MG63 (cell line): ENCODE results near the gene TCAIM. TPM values are rescaled to one million over a fixed set of nuclear protein-coding genes. Genes with fewer than 3 reads are reported as not detected.
"Not testable (repeated sequence)": the region's sequence is repeated elsewhere in the genome, so short reads cannot be mapped to it uniquely, and the experiment has no call there.

Experiments
- DNase-seq: peaks from one replicate; pipeline ENCODE4 v3.0.0-alpha.2; 2020
- H3K27me3 ChIP-seq: fragments of 250-450 bp; sonication (Bioruptor Pico); 2 replicates; pipeline ENCODE4 v1.5.1; 2020; ENCODE audit warnings: mild to moderate bottlenecking, moderate library complexity
- H3K36me3 ChIP-seq: fragments of 250-450 bp; sonication (Bioruptor Pico); 2 replicates; pipeline ENCODE4 v1.5.1; 2020; ENCODE audit warnings: mild to moderate bottlenecking, moderate library complexity
- H3K4me3 ChIP-seq: fragments of 250-450 bp; sonication (Bioruptor Pico); 2 replicates; pipeline ENCODE4 v1.5.1; 2020; ENCODE audit warnings: mild to moderate bottlenecking, moderate library complexity
- H3K9me3 ChIP-seq: fragments of 250-450 bp; sonication (Bioruptor Pico); 2 replicates; pipeline ENCODE4 v1.5.1; 2020; ENCODE audit warnings: mild to moderate bottlenecking, moderate library complexity
- total RNA-seq: library from RNA; depleted of rRNA; stranded (reverse); fragments of >200 nt; shearing (Covaris generic); gene quantifications from 2 replicates; pipeline ENCODE4 v1.2.3, GENCODE V29; 2014; ENCODE audit warnings: low replicate concordance

Gene TCAIM
- total RNA-seq, 1 experiment from 2014 or later, result 15.2 TPM

DNA sequence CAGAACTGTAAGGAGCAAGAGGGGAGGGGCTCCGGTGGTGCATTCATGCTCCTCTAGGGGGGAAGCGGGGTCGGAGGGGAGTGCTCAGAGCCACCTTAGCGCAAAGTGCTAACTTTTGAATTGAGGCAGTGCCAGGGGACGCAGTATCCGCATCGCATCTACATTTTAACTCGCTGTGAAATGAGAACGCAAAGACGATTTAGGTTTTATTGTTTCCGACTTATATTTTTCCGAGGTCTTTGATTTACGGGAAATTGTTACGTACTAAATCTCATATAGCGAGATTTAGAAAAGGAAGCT is 212 bp downstream of the TCAIM start:
- H3K27me3 ChIP-seq, result no peaks in the 10 kb centered on the region
- peak overlapping the region; percentile 85 for H3K4me3 ChIP-seq
- H3K9me3 ChIP-seq, result no peaks in the 10 kb centered on the region
- peaks cover 2% of the 10 kb centered on the region; the same call in 1 of the 2 replicates for H3K36me3 ChIP-seq
- DNase-seq, result no peak

DNA sequence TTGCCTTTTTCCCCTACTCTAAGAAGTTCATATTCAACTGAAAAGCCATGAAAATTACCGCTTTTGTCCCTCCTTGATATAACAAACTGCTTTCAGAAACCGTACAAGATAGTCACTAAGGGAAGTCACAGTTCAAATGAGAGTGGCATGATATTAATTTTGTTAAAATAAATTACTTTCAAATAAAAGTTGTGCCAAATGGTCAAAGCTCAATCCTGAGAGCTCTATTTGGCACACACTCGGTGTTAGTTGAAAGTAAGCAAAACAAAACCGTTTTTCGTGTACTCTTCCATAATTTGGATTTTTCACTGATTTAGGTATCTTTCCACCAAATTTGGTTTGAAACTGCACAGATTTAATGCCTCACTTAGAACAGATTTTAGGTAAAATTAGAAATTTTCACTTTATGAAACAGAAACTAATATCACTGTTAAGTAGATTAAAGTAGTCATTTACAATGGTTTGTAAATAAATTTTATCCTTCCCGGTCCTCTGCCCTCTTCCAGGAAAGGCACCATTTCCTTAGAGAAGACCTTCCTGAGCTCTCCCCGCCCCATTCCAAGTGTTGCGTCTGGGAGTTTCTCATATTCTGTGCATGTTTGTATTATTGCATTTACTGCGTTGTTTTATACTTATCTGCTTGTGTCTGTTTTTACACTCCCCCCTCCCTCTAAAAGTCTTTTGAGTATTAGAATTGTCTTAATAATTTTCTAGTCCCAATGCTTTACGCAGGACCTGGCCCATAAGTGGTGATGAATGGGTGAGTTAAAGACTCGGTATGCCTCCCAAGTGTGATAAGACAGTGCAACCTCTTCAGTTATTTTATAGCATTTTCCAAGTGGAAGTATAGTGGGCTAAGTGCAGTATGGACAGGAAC is 853 bp downstream of the TCAIM start:
- DNase-seq, result no peak
- Histone ChIP-seq H3K9me3 (no peaks in the 10 kb centered on the region), H3K36me3 (peaks cover 2% of the 10 kb centered on the region; the same call in 1 of the 2 replicates), H3K4me3 (peak overlapping the region; percentile 85), H3K27me3 (no peaks in the 10 kb centered on the region)

DNA sequence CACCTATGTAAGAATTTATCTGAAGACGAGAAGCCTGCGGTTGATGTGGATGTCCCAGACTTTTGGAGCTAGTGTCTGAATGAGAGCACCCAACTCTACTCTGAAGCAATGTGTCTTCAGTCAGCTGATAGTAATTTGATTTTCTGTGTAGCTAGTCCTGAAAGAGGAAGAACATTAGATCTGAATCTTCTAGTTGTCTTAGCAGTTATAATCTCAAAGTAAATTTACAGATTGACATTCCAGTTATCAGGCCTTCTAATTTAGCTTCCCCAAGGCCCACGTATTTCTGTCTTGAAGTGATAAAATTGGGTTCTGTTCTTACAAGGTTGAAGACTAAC is 1.5 kb downstream of the TCAIM start:
- Histone ChIP-seq H3K27me3 (no peaks in the 10 kb centered on the region), H3K9me3 (no peaks in the 10 kb centered on the region), H3K4me3 (no peak overlapping the region), H3K36me3 (peaks cover 2% of the 10 kb centered on the region; the same call in 1 of the 2 replicates)
- DNase-seq, result no peak

DNA sequence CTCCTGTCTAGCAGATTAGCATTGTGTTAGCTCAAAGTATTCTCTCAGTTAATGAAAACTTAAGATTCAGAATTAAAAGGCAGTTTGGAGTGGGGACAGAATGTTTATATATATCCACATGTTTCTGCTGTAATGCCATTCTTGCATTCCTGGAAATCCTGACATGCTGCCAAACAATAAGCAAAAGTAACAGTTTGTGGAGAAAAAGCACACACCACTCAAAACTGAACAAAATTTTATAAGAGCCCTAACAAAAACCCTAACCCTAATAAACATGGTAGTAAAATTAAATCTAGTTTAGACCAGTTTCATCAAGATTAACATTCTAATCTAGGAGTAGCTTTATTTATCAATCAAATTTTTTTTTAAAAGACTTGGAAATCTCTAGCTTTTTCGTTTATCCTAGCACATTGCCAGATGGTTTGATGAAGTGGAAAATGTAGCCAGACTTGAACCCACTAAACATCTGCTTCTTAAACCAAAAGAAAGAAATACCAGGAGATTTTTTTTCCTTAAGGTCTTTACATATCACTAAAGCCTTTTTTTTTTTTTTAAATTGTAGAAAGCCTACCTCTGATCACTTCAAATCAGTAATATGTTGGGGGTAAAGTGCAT is 3.7 kb downstream of the TCAIM start:
- H3K9me3 ChIP-seq, result no peaks in the 10 kb centered on the region
- H3K27me3 ChIP-seq, result no peaks in the 10 kb centered on the region
- H3K4me3 ChIP-seq, result no peak overlapping the region
- DNase-seq, result no peak
- H3K36me3 ChIP-seq, result peaks cover 2% of the 10 kb centered on the region; the same call in 1 of the 2 replicates

DNA sequence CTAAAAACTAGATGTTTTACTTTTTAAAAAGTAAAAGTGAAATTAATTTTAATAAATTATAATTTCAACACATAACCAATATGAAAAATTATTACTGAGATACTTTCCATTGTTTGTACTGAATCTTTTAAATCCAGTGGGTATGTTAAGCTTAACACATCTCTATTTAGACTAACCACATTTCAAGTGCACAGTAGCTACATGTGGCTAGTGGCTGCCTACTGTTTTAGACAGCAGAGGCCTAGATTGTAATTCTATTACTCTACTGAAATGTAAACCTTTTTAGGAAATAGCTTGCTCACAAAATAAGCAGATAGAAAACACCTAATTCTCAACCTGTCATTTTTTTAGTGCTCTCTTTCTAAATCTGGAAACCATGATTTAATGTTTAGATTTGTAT is 4.9 kb downstream of the TCAIM start:
- Histone ChIP-seq H3K9me3 (no peaks in the 10 kb centered on the region), H3K36me3 (peaks cover 2% of the 10 kb centered on the region; the same call in 1 of the 2 replicates), H3K27me3 (no peaks in the 10 kb centered on the region), H3K4me3 (no peak overlapping the region)
- DNase-seq, result no peak

DNA sequence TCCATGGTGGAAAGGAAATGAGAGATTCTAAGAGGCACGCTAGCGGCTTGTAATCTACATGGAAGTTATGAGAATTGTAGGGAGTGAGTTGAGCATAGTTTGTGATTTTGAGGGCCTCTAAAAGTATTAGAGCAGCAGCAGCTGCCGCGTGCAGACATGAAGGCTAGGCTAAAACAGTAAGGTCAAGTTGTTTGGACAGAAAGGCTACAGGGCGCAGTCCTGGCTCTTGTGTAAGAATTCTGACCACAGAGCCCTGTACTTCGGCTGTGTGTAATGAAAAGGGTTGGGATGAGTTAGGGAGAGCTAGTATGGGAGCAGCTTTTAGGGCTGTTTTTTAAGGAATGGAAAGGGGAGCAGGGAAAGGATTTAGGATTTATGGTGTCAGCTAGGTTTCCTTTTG is 8.0 kb downstream of the TCAIM start:
- DNase-seq, H3K9me3 ChIP-seq, H3K4me3 ChIP-seq, H3K27me3 ChIP-seq, H3K36me3 ChIP-seq: not testable (repeated sequence)

DNA sequence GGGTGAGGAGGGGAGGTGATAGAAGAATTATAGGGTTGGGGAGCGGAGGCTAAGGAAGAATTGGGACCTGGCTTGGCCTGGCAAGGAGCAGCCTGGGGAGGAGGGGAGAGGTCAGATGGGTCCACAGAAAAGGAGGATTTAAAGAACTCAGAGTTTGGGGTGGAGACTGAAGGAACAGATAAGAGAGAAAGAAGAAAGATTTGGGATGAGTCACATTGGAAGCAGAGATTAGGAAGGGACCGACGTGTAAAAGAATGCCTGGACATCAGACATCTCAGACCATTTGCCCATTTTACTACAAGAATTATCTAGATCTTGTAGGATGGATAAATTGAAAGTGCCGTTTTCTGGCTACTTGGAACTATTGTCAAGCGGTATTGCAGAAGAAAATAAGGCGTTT is 10.4 kb downstream of the TCAIM start:
- Histone ChIP-seq H3K27me3 (no peaks in the 10 kb centered on the region), H3K9me3 (no peaks in the 10 kb centered on the region), H3K36me3 (no peaks in the 10 kb centered on the region), H3K4me3 (no peak overlapping the region)
- DNase-seq, result no peak

DNA sequence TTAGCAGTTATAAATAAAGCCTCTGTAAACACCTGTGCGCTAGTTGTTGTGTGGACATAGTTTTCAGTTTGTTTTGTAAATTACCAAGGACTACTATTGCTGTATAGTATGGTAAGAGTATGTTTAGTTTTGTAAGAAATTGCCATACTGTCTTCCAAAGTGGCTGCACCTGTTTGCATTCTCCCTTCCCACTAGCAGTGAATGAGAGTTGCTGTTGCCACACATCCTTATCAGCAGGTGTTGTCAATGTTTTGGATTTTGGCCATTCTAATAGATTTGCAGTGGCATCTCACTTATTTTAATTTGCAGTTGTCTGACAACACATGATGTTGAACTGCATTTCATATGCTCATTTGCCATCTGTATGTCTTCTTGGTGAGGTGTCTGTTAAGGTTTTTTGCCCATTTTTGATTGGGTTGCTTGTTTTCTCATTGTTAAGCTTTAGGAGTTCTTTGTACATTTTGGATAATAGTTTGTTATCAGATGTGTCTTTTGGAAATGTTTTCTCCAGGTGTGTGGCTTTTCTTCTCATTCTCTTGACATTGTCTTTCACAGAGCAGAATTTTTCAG is 14.9 kb downstream of the TCAIM start:
- H3K27me3 ChIP-seq, result no peaks in the 10 kb centered on the region
- no peak overlapping the region for H3K4me3 ChIP-seq
- no peak for DNase-seq
- no peaks in the 10 kb centered on the region for H3K9me3 ChIP-seq
- no peaks in the 10 kb centered on the region for H3K36me3 ChIP-seq

DNA sequence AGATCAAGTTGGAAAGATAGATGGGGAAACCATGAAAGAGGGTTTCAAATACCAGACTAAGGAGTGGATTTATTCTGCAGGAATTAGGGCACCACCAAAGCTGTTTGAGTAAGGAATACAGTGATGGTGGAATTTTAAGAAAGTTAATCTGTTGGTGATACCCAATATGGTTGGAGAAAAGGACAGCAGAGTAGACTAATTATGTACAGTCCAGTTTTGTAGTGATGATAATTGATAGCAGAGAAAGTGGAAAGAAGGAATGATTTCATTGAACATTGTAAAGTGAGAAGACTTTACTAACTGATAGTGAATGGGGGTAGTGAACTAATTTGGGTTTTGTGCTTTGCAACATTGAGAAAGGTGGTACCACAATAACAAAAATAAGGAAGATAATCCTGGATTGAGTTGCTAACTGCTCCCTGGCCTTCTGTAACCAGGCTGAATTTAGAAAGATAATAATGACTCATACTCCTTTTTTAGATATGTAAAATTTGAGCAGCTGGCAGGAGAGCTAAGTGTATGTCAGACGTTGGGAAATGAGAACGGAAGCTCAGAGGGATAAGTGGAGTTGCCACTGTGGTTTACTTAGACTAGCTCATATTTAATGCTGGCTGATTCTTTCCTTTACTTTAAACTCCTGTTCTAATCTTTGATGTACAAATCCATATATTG is 16.9 kb downstream of the TCAIM start:
- DNase-seq, result peak; percentile 28

DNA sequence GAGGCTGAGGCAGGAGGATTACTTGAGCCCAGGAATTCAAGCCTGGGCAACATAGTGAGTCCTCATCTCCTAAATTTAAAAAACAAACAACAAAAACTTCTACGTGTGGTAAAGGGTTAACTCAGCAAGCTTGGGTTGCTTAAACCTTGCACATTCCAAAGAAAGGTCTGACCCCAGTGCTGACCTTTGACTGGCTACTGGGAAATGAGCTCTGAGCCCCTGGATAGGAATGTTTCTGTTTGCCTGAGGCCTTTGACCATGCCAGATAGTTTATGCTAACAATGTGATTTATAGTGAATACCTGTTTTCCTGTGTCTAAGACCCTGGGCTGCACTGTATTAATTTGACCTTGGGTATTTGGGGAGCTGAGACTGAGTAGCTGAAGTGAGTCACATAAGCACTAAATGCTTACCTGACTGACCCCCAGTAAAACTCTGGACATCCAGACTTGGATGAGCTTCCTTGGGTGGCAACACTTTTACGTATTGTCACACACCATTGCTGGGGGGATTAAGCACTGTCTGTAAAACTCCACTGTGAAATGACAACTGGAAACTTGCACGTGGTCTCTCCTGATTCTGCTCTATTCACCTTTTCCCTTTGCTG is 20.7 kb downstream of the TCAIM start:
- DNase-seq, result no peak
- no peaks in the 10 kb centered on the region for H3K36me3 ChIP-seq
- H3K4me3 ChIP-seq, result no peak overlapping the region
- H3K27me3 ChIP-seq, result no peaks in the 10 kb centered on the region
- H3K9me3 ChIP-seq, result no peaks in the 10 kb centered on the region

More for the DNA sequence above, 16.9 kb downstream of the TCAIM start:
- Histone ChIP-seq H3K36me3 (no peaks in the 10 kb centered on the region), H3K9me3 (no peaks in the 10 kb centered on the region), H3K4me3 (no peak overlapping the region), H3K27me3 (no peaks in the 10 kb centered on the region)

DNA sequence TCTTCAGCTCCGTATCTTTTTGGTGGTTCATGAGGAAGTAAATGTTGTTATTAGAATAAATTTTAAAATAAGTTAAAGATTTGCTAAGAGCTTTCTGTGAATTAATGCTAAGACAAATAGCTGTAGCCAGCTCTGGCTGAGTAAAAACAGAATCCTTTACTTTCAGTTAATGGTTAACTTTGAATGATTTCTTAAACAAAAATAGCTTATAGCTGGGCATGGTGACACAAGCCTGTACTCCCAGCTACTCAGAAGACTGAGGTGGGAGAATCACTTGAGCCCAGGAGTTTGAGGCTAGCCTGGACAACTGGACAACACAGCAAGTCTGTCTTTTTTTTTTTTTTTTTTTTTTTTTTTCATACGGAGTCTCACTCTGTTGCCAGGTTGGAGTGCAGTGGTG is 25.0 kb downstream of the TCAIM start:
- H3K9me3 ChIP-seq, result no peaks in the 10 kb centered on the region
- H3K36me3 ChIP-seq, result no peaks in the 10 kb centered on the region
- no peaks in the 10 kb centered on the region for H3K27me3 ChIP-seq
- H3K4me3 ChIP-seq, result no peak overlapping the region
- DNase-seq, result no peak

DNA sequence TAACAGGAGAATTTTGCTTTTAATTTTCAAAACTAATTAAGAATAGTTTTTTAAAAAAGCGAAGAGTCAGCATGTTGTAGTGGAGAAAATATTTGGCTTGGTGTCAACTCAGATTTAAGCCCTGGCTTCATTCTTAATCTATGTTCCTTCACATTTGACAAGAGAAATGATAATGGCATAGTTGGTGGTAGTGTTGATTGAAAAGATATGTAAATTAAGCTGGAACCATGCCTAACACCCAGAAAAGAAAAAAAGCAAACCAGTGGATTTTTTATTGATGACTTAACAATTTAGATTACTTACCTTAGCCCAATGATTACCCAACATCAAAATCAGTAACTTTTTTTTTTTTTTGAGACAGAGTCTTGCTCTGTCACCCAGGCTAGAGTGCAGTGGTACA is 27.4 kb downstream of the TCAIM start:
- Histone ChIP-seq H3K27me3 (no peaks in the 10 kb centered on the region), H3K4me3 (no peak overlapping the region), H3K9me3 (no peaks in the 10 kb centered on the region), H3K36me3 (no peaks in the 10 kb centered on the region)
- no peak for DNase-seq

DNA sequence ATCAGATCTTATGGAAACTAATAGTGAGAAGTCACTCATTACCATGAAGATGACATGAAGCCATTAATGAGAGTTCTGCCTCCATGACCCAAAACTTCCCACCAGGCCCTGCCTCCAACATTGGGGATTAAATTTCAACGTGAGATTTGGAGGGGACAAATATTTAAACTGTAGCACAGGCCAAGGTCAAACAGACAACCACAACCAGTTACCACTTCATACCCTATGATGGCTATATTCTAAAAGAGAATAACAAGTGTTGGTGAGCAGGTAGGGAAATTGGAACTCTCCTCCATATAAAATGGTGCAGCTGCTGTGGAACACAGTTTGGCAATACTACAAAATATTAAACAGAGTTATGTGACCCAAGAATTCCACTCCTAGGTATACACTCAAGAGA is 36.9 kb downstream of the TCAIM start:
- DNase-seq, result no peak
- H3K9me3 ChIP-seq, result no peaks in the 10 kb centered on the region
- no peaks in the 10 kb centered on the region; the same call in 1 of the 2 replicates for H3K36me3 ChIP-seq
- no peaks in the 10 kb centered on the region for H3K27me3 ChIP-seq
- no peak overlapping the region for H3K4me3 ChIP-seq

DNA sequence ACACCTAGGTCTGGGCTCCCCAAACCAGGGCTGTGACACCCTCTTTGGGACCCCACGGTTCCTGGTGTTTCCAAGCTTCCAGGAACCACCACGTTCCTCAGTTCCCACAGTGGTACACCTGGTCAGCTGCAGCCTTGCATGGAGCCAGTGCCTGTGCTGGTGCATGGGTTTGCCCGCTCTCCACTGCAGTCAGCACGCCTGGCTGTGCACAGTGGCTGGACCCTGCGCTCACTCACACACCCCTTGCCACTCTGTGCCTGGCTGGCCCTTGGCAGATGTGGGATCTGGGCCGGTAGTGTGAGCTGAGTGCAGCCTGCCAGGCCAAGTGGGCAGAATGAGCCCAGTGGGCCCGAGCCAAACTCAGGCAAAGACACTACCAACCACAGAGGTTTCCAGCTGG is 48.8 kb downstream of the TCAIM start:
- no peaks in the 10 kb centered on the region for H3K36me3 ChIP-seq
- H3K4me3 ChIP-seq, result no peak overlapping the region
- H3K9me3 ChIP-seq, result no peaks in the 10 kb centered on the region
- no peak for DNase-seq
- no peaks in the 10 kb centered on the region for H3K27me3 ChIP-seq

DNA sequence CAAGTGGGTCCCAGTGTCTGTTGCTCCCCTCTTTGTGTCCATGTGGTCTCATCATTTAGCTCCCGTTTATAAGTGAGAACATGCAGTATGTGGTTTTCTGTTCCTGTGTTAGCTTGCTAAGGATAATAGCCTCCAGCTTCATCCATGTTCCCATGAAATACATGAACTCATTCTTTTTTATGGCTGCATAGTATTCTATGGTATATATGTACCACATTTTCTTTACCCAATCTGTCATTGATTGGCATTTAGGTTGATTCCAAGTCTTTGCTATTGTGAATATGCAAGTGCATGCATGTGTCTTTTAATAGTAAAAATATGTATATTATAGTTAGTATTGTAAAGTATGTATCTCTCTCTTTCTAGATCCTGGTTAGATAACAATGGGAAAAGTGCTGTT is 53.9 kb downstream of the TCAIM start:
- Histone ChIP-seq H3K27me3 (no peaks in the 10 kb centered on the region), H3K9me3 (no peaks in the 10 kb centered on the region), H3K4me3 (no peak overlapping the region), H3K36me3 (no peaks in the 10 kb centered on the region)
- no peak for DNase-seq

DNA sequence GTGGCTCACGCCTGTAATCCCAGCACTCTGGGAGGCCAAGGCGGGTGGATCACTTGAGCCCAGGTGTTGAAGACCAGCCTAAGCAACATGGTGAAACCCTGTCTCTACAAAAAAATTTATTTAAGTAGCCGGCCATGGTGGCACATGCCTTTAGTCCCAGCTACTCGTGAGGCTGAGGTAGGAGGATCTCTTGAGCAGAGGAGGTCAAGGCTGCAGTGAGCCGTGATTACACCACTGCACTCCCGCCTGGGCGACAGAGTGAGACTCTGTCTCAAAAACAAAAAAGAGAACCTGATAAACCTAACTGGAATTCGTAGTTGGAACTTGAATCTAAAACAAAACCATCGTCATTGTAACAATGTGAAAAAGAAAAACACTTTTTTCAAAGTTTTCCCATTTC is 57.1 kb downstream of the TCAIM start:
- Histone ChIP-seq H3K9me3 (no peaks in the 10 kb centered on the region), H3K27me3 (no peaks in the 10 kb centered on the region), H3K36me3 (no peaks in the 10 kb centered on the region), H3K4me3 (no peak overlapping the region)
- DNase-seq, result no peak
